Endothelial cell of coronary artery (primary cell): Measurements from ENCODE around the gene TMEM200A. TPM values are rescaled to one million over a fixed set of nuclear protein-coding genes. Genes with fewer than 3 reads are reported as not detected.

Experiments
- total RNA-seq: library from RNA; depleted of rRNA; stranded (reverse); fragments of >200 nt; gene quantifications from 2 replicates; pipeline ENCODE4 v1.2.3, GENCODE V29; 2014

The TMEM200A gene
- 0.38 and 1.4 TPM in 2 replicates for total RNA-seq

DNA sequence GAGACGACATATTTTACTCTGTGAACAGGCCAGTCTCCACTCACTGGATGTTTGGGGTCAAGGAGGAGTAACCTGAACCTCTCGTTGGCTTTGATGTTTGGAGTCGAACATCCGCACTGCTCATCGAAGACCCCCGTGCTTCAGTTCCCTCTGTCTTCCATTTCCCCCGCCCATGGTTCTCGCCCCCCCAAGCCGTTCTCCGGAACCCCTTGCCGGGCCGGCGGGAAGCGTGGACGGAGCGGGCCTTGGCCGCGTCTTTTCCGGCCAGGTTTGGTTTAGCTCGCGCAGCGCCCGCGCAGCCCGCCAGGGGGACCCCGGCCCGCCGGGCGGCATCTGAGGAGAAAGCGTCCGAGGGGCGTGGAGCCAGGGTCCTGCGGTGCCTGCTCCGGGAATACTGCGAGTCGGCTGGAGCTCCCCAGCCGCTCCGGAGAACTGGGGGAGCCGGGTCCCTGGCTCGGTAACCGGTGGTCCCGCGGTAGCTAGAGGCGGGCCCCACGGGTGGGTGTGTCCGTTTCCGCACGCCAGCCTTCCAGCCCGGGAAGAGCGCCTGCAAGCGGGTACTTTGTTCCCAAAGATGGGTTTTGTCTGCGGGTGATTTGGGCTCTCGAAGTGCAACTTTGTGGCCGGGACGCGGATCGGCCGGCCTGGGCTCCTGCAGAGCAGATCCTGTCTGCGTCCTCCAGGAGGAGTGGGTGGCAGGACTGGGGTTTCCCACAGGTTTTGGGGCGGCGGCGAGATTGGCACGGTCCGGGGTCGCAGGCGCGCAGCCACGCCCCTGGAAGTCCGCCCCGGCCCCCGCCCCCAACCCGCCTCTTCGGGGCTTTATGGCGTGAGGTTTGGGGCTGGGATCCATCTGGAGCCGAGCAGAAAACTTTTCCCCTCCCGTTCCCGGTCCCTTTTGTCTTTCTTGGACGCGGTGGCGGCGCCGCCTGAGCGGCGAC lies at the start of gene TMEM200A:
Gene TMEM200A, plus strand, starts transcription at position 852 of the 941 bp plus-strand sequence. CDS start 74,406 bp downstream, outside the sequence.

Other genes starting within 250 kb of the TMEM200A start
- gene SAMD3, start 143.1 kb upstream of the TMEM200A start, total RNA-seq, result not detected in 2 replicates